Measurements from ENCODE around the gene GPRC5B. TPM values are rescaled to one million over a fixed set of nuclear protein-coding genes. Genes with fewer than 3 reads are reported as not detected.

GPRC5B gene
- total RNA-seq, 1 donor: under 0.01 TPM

GRCh38 chr16:19874851-19875546, 9.6 kb downstream of the GPRC5B start:
- no peak for DNase-seq (ENCODE audit: low read depth in 2 of 3, low spot score in 2 of 3)

GRCh38 chr16:19874026-19874425, 10.6 kb downstream of the GPRC5B start:
- no peak for DNase-seq (ENCODE audit: low read depth in 2 of 3, low spot score in 2 of 3)

- DNase-seq (ENCODE audit: low read depth in 2 of 3, low spot score in 2 of 3): no peak
These were observed 11.7 kb downstream of the GPRC5B start for GRCh38 chr16:19872935-19873334.

GRCh38 chr16:19872179-19872863, 12.3 kb downstream of the GPRC5B start:
- DNase-seq (ENCODE audit: low read depth in 2 of 3, low spot score in 2 of 3): no peak

GRCh38 chr16:19871721-19872120, 12.9 kb downstream of the GPRC5B start:
- no peak for DNase-seq (ENCODE audit: low read depth in 2 of 3, low spot score in 2 of 3)

- no peak for DNase-seq (ENCODE audit: low read depth in 2 of 3, low spot score in 2 of 3)
These were observed 16.2 kb downstream of the GPRC5B start for GRCh38 chr16:19868421-19868820.

- DNase-seq (ENCODE audit: low read depth in 2 of 3, low spot score in 2 of 3): no peak
These were observed 20.1 kb downstream of the GPRC5B start for GRCh38 chr16:19864566-19864965.

- DNase-seq (ENCODE audit: low read depth in 2 of 3, low spot score in 2 of 3): no peak
These were observed 20.7 kb downstream of the GPRC5B start for GRCh38 chr16:19863990-19864389.

- DNase-seq (ENCODE audit: low read depth in 2 of 3, low spot score in 2 of 3): no peak
These were observed 22.8 kb downstream of the GPRC5B start for GRCh38 chr16:19861811-19862327.

GRCh38 chr16:19861133-19861532, 23.5 kb downstream of the GPRC5B start:
- no peak for DNase-seq (ENCODE audit: low read depth in 2 of 3, low spot score in 2 of 3)

- DNase-seq (ENCODE audit: low read depth in 2 of 3, low spot score in 2 of 3): no peak
These were observed 24.2 kb downstream of the GPRC5B start for GRCh38 chr16:19860166-19861041.

GRCh38 chr16:19859603-19860002, 25.0 kb downstream of the GPRC5B start:
- no peak for DNase-seq (ENCODE audit: low read depth in 2 of 3, low spot score in 2 of 3)

- DNase-seq (ENCODE audit: low read depth in 2 of 3, low spot score in 2 of 3): no peak
These were observed 25.5 kb downstream of the GPRC5B start for GRCh38 chr16:19859166-19859565.

GRCh38 chr16:19858340-19859018, 26.2 kb downstream of the GPRC5B start:
- no peak for DNase-seq (ENCODE audit: low read depth in 2 of 3, low spot score in 2 of 3)

GRCh38 chr16:19857593-19858339, 26.9 kb downstream of the GPRC5B start:
- DNase-seq (ENCODE audit: low read depth in 2 of 3, low spot score in 2 of 3): no peak

- DNase-seq (ENCODE audit: low read depth in 2 of 3, low spot score in 2 of 3): no peak
These were observed 28.5 kb downstream of the GPRC5B start for GRCh38 chr16:19856120-19856519.

- DNase-seq (ENCODE audit: low read depth in 2 of 3, low spot score in 2 of 3): no peak
These were observed 30.1 kb downstream of the GPRC5B start for GRCh38 chr16:19854543-19854876.

- no peak for DNase-seq (ENCODE audit: low read depth in 2 of 3, low spot score in 2 of 3)
These were observed 30.7 kb downstream of the GPRC5B start for GRCh38 chr16:19853742-19854542.

- DNase-seq (ENCODE audit: low read depth in 2 of 3, low spot score in 2 of 3): no peak
These were observed 31.4 kb downstream of the GPRC5B start for GRCh38 chr16:19853132-19853741.
